Stimulated activated CD4-positive, alpha-beta T cell treated with anti-CD3 and anti-CD28 coated beads, Interleukin-1b, Interleukin-23, amount 100 ng/mL, for 1 hour (primary cell): ENCODE results near the gene SGF29.
"Not testable (repeated sequence)": the region's sequence is repeated elsewhere in the genome, so short reads cannot be mapped to it uniquely, and the experiment has no call there.

Source experiments
- DNase-seq, 2 donors: peaks; one replicate each; pipeline ENCODE4 v3.0.0-alpha.2; 2020; ENCODE audit warnings: low read depth in 2 of 2

SGF29 gene

DNA sequence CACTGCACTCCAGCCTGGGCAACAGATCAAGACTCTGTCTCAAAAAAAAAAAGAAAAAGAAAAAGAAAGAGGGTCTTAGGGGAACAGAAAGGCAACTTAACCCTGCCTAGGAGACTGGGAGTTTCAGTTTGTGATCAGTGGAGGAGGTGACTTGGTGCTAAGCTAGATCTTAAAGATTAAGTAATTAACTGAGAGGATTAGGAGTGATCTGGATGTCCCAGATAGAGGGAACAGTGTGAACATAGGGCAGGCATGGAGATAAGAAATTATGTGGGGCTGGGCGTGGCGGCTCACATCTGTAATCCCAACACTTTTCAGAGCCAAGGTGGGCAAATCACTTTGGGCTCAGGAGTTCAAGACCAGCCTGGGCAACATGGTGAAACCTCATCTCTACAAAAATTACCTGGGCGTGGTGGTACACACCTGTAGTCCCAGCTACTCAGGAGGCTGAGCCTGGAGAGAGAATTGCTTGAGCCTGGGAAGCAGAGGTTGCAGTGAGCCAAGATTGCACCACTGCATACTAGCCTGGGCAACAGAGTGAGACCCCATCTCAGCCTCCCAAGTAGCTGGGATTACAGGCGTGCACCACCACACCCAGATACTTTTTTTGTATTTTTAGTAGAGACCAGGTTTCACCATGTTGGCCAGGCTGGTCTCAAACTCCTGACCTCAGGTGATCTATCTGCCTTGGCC lies 12.7 kb downstream of the SGF29 start:
- not testable (repeated sequence) for DNase-seq

GRCh38 chr16:28567292-28567691 lies 13.6 kb downstream of the SGF29 start:
- no peak for DNase-seq

DNA sequence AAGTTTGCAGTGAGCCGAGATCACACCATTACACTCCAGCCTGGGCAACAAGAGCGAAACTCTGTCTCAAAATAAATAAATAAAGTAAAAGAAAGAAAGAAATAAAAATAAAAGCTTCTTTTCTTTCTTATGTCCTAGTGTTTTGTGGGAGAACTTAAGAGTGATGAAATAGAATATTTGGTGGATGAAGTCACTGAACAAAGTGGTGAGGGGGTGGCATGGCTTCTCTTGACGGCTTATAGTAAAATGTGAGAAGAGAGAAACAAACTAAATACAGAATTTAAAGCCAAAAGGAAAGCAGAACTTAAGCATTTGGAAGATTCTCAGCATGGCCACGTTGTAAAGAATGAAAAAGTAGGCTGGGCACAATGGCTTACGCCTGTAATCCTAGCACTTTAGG lies 15.3 kb downstream of the SGF29 start:
- DNase-seq = no peak

DNA sequence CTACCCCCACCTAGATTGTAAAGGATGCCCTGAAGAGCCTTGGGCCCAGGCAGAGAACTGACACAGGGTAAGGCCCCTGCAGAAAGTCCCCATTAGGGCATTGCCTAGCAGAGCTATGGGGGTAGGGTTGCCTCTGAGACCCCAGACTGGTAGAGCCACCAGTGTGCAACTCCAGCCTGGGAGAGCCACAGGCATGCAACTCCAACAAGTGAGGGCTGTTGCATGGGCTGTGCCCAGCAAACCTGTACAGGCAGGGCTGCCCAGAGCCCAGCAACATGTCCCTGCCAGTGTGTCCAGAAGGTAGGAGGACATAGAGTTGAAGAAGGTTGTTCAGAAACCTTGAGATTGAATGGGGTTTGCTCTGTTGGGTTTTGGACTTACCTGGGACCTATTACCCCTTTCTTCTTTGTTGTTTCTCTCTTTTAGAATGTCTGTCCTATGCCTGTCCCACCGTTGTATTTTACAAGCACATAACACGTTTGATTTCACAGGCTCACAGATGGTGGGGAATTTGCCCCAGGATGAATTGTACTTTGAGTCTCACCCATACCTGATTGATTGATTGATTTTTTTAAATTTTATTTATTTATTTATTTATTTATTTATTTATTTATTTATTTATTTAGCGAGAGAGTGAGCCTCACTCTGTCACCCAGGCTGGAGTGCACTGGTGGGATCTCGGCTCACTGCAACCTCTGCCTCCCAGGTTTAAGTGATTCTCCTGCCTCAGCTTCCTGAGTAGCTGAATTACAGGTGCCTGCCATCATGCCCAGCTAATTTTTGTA lies 16.4 kb downstream of the SGF29 start:
- no peak for DNase-seq

DNA sequence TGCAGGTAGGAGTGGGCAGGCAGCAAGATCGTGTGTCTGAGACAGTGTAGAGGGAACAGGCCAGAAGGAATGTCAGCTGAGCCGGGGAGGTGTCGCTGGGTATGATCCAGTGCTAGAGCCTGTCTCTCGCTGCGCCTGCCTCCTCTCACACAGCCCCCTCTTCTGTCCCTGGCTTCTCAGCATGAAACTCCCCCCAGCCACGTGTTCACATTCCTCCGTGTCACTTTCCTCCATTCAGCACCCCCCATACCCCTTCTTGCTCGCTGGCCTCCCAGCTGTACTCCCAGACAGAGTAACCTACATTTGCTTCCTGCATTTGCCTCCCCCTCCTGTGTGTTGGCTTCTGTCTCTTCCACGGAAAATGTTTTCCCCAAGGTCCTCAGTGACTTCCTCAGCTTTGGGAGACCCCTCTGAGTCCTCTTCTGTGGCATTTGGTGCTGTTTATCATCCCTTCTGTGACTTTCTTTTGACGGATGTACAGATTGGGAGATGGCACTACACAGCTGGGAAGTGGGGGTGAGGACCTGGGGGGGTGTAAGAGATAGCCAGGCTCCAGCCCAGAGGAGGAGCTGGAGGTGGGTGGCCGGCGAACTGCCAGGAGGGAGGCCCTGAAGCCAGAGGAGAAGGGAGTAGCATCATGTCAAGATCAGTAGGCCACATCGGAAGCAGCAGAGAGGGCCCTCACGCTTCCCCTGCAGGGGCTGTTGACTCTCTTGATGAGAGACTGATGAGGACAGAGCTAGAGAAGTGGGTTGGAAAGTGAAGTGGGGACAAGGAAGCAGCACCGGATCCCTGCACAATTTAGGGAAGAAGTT lies 19.2 kb downstream of the SGF29 start:
- no peak for DNase-seq

DNA sequence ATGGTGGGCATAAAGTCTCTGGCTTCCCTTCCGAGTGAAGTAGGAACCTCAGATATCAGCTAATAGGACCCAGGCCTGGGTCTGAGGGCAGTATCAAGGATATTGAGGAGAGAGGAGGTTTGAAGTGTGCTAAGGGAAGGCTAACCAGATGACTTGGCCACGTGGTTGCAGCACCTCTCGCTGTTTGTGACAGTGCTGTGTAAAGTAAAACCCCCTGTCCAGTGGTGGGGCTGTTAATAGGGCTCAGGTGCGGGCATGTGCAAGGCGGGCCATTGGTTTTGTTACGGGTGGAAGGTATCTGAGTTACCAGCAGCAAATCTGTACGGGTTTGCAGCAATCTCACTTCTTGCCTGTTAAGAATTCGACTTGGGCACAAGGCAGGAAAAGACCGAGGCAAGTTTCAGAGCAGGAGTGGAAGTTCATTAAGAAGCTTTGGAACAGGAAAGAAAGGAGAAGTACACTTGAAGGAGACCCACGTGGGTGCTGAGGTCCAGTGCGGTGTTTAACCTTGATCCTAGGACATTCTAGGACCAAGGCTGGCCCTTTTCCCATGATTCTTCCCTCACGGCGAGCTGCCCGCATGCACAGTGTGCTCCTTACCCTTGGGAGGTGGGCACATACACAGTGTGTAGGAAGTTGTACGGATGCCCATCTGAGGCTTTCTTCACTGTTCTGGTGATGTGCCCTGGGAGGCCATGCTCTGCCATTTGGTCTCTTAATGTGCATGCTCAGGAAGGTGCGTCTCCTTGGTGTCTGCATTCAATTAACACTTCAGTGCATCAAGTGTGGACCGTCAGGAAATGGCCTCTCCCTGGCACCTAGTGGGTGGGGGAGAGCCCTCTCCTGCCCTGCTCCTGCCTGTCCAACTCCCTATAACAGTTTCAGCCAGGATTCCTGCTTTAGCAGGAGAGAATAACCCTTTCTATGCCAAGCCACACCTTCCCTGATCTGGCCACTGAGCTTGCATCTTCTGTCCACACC lies 20.3 kb downstream of the SGF29 start:
- no peak for DNase-seq

DNA sequence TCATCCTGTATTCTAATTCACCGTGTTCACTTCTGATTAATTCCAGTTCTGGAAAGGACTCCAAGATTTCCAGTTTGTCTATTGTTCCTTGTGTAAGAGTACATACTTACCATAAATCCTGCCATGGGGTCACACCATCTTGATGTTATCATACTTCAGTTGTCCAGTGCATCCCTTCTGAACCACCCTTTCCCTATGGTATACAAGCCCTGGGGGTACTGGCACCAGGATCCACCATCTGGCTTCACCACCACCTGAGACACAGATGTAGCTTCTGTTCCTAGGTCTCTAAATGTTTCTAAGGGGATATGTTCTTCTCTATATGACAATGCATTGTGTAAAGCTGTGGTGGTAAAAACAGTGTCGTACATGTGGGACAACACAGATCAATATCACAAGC lies 21.2 kb downstream of the SGF29 start:
- no peak for DNase-seq

- no peak for DNase-seq
Measured at GRCh38 chr16:28575446-28576109, 21.9 kb downstream of the SGF29 start.

DNA sequence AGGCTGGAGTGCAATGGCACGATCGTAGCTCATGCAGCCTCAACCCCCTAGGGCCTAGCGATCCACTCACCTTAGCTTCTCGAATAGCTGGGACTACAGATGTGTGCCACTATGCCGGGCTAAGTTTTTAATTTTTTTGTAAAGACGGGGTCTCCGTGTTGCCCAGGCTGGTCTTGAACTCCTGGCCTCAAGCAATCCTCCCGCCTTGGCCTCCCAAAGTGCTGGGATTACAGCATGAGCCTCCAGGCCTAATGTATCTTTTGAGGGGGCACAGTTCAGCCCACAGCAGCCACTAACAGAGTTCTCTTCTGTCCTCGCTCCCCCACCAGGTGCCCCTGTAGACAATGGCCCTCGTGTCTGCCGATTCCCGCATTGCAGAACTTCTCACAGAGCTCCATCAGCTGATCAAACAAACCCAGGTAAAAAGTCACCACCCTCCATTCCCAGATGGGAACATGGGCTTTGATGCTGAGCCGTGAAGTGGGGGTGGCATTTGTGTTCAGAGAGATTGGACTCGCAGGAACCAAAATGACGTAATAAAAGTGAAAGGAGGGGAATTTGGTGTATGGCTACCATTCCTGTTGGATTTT lies 27.1 kb downstream of the SGF29 start:
- no peak for DNase-seq

DNA sequence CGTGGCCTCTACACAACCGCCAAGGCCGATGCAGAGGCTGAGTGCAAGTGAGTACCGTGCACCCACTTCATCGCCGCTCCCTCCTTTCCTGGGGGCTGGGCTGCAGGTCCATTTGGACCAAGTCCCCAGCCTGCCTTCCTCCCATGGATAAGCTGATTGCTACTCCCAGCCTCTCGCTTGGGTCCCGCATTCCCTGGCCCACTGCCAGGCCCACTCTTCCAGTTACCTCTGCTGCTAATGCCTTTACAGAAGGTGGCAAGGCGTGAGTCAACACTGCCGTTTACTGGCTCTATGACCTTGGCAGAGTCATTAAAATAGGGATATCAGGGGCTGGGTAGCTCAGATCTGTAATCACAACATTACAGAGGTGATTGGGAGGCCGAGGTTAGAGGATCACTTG lies 32.0 kb downstream of the SGF29 start:
- DNase-seq = no peak

GRCh38 chr16:28586466-28586865 lies 32.7 kb downstream of the SGF29 start:
- DNase-seq = no peak

DNA sequence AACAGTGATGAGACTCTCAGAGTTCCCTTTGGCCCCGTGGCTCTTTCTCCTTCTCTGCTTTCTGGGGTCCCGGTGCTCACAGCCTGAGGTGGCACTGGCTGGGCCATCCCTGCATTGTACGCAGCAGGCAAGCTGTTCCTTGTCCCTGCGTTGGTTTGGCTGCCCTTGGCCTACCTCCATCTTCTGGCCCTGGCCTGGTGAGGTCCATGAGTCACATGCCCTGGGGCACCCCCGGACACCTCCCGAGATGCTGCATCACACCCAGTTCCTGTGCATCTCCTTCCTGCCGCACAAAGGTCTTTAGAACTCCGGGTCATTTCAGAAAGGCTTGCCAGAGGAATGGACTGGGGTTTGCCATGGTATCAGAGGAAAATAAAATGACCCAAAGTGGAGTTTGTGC lies 33.7 kb downstream of the SGF29 start:
- DNase-seq = no peak

DNA sequence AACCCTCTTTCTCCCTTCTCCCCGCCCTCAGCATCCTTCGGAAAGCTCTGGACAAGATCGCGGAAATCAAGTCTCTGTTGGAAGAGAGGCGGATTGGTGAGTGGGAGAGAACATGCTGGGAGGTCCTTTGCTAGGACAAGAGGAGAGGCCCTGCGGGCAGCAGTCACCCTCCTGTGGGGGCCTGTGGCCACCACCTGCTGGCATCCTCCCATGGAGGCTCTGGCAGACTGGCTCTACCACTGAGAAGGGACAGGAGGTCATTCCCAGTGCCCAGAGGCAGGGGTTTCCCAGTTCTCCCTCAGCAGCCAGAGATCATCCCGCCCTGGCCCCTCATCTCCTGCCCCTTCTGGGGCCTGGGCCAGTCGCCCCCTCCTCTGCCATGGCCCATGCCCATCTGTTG lies 35.3 kb downstream of the SGF29 start:
- no peak for DNase-seq

GRCh38 chr16:28589930-28590329 lies 36.2 kb downstream of the SGF29 start:
- DNase-seq = no peak

- no peak for DNase-seq
Measured at GRCh38 chr16:28590384-28591340, 36.9 kb downstream of the SGF29 start.

- DNase-seq = no peak
Measured at GRCh38 chr16:28591355-28591754, 37.6 kb downstream of the SGF29 start.

GRCh38 chr16:28592511-28592910 lies 38.8 kb downstream of the SGF29 start:
- DNase-seq = no peak

DNA sequence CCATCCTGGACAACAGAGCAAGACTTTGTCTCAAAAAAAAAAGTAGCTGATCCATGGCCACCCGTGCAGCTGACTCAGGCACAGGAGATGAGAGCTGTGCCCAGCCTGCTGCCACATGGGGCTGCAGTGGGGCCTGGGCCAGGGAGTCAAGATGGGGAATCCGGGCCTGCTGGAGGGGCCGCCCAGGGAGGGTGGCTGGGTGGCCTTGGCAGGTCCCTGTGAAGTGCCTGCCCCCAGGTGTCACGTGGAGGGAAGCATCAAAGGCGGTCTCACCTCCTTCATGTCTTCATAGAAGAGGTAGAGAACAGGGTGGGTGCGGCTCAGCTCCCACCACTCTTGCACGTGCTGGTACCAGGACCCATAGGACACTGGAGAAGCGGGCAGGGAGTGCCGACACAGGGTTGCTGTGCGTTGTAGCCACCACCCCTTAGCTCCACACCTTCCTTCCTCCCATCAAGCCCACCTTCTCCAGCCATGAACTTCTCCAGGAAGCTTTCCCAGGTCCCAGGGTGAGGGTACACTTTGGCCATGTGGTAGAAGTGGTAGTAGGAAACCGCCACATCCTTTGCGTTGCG lies 39.3 kb downstream of the SGF29 start:
- no peak for DNase-seq

DNA sequence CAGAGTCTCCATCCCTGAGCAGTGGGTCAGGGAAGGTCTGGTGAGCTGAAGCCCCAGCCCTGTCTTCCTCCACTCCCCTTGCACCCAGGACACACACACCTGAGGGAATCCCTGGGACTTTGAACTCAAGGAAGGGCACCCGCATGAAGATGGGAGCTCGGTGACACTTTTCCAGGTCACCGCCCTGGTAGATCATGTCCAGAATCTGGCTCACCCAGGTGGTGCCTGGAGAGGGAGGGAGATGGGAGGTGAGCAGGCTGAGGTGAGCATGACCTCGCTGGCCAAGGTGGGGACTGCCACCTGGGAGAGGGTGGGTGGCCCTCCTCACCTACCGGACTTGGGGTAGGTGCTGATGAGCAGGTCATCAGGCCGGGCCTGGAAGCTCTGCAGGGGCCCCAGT lies 41.7 kb downstream of the SGF29 start:
- DNase-seq = not testable (repeated sequence)
